HEK293T (cell line): ENCODE results near the gene GAPDHS.

Experiments used
- ARNT ChIP-seq: fragments of 450-650 bp; IDR thresholded peaks from 2 replicates; pipeline ENCODE4 v1.6.1; 2017; ENCODE audit warnings: mild to moderate bottlenecking
- CTBP1 ChIP-seq: fragments of 450-650 bp; IDR thresholded peaks from 2 replicates; pipeline ENCODE4 v1.6.1; 2016; ENCODE audit warnings: borderline replicate concordance
- ELF4 ChIP-seq: fragments of 450-650 bp; IDR thresholded peaks from 2 replicates; pipeline ENCODE4 v1.6.1; 2017; ENCODE audit warnings: antibody characterized with exemption
- FOXM1 ChIP-seq: fragments of 450-650 bp; IDR thresholded peaks from 2 replicates; pipeline ENCODE4 v1.6.1; 2017; ENCODE audit warnings: mild to moderate bottlenecking, borderline replicate concordance
- NFRKB ChIP-seq: fragments of 450-650 bp; IDR thresholded peaks from 2 replicates; pipeline ENCODE4 v1.6.1; 2016; ENCODE audit warnings: mild to moderate bottlenecking, moderate library complexity
- PKNOX1 ChIP-seq: fragments of 450-650 bp; IDR thresholded peaks from 2 replicates; pipeline ENCODE4 v1.6.1; 2016
- SP1 ChIP-seq: fragments of 450-650 bp; IDR thresholded peaks from 2 replicates; pipeline ENCODE4 v1.6.1; 2017
- SUZ12 ChIP-seq: fragments of 450-650 bp; IDR thresholded peaks from 2 replicates; pipeline ENCODE4 v1.6.1; 2016; ENCODE audit warnings: mild to moderate bottlenecking
- ZNF384 ChIP-seq: fragments of 450-650 bp; IDR thresholded peaks from 2 replicates; pipeline ENCODE4 v1.6.1; 2016

GRCh38 chr19:35507561-35507960, 25.7 kb upstream of the GAPDHS start:
- no peak for TF ChIP-seq FOXM1
- no peak for TF ChIP-seq NFRKB
- no peak for TF ChIP-seq PKNOX1
- TF ChIP-seq SP1: no peak
- TF ChIP-seq SUZ12: no peak
- no peak for TF ChIP-seq ELF4
- no peak for TF ChIP-seq CTBP1
- TF ChIP-seq ARNT: no peak
- no peak for TF ChIP-seq ZNF384
